Endothelial cell of umbilical vein (primary cell): ENCODE results near the gene ING1. TPM values are rescaled to one million over a fixed set of nuclear protein-coding genes. Genes with fewer than 3 reads are reported as not detected.

Experiments
- BruUV-seq: library from RNA; stranded (reverse); fragments of 400-500 nt; replicated peaks from 2 replicates; lab custom pipeline; 2021; lab: Mats Ljungman, UMichigan
- CTCF ChIA-PET: fragments of 300-600, 350-600 bp; sonication (Branson Sonifier 250); formaldehyde crosslinking; loops from one replicate; lab custom pipeline; 2021; ENCODE audit warnings: antibody characterized with exemption, inconsistent platforms; lab: Charles Lee
- POLR2A ChIA-PET: fragments of 300-600, 350-600 bp; sonication (Branson Sonifier 250); formaldehyde crosslinking; loops from one replicate; lab custom pipeline; 2021; ENCODE audit warnings: antibody characterized with exemption, inconsistent platforms; lab: Charles Lee
- DNase-seq: peaks from one replicate; pipeline ENCODE4 v3.0.0-alpha.2; 2011; ENCODE audit warnings: low read depth, low spot score
- FAIRE-seq: peaks from 2 replicates; lab custom pipeline; 2011; peaks lifted over from hg19 to GRCh38; lab: Jason Lieb, UNC
- H2AFZ ChIP-seq: 2 replicates; pipeline ENCODE4 v1.6.0; 2012; ENCODE audit warnings: low read depth, low read length, control low read depth, inconsistent platforms
- H3K27ac ChIP-seq: 2 replicates; pipeline ENCODE4 v1.5.1; 2011; ENCODE audit warnings: low read depth, mild to moderate bottlenecking, control low read depth, low read length, moderate library complexity; ENCODE audit not compliant: insufficient read depth
- H3K27me3 ChIP-seq, 2 experiments: 2 replicates each; pipeline versions ENCODE4 v1.6.0 to v1.6.1; 2011; ENCODE audit warnings: low read length in 2 of 2, mixed read lengths in 1 of 2; ENCODE audit not compliant: control insufficient read depth in 2 of 2, insufficient read depth in 2 of 2
- H3K36me3 ChIP-seq, 2 experiments: 2 replicates in 1 of 2; 3 replicates in 1 of 2; pipeline ENCODE4 v1.5.1; 2011; ENCODE audit warnings: low read length in 2 of 2, mild to moderate bottlenecking in 1 of 2, moderate library complexity in 1 of 2; ENCODE audit not compliant: control insufficient read depth in 2 of 2, insufficient read depth in 2 of 2; ENCODE audit errors: extremely low read depth in 1 of 2
- H3K4me1 ChIP-seq: 3 replicates; pipeline ENCODE4 v1.5.1; 2011; ENCODE audit warnings: mild to moderate bottlenecking, low read length; ENCODE audit not compliant: control insufficient read depth, insufficient read depth; ENCODE audit errors: extremely low read depth
- H3K4me2 ChIP-seq: 2 replicates; pipeline ENCODE4 v1.6.1; 2011; ENCODE audit warnings: low read length, control low read depth, mixed read lengths; ENCODE audit not compliant: insufficient read depth
- H3K4me3 ChIP-seq, 3 experiments: fragments of 200-600 bp in 1 of 3; sonication (generic), shearing (Covaris generic) in 1 of 3; replicated peaks in 1 of 3; 2 replicates each; pipeline ENCODE4 v1.5.1; 2011 to 2016; ENCODE audit warnings: control low read depth in 3 of 3, low read length in 3 of 3, mild to moderate bottlenecking in 2 of 3, inconsistent platforms in 1 of 3, low read depth in 1 of 3, moderate library complexity in 1 of 3; ENCODE audit not compliant: insufficient read depth in 1 of 3
- H3K79me2 ChIP-seq: 2 replicates; pipeline ENCODE4 v1.6.0; 2012; ENCODE audit warnings: low read length, inconsistent platforms; ENCODE audit not compliant: control insufficient read depth, insufficient read depth
- H3K9ac ChIP-seq: replicated peaks from 2 replicates; pipeline ENCODE3; 2011; ENCODE audit warnings: low read length, control low read depth; ENCODE audit not compliant: insufficient read depth; ENCODE audit errors: extremely low read depth
- H3K9me1 ChIP-seq: replicated peaks from 3 replicates; pipeline ENCODE4 v1.6.0; 2011; ENCODE audit warnings: mild to moderate bottlenecking, low read length; ENCODE audit not compliant: control insufficient read depth, insufficient read depth; ENCODE audit errors: extremely low read depth
- H3K9me3 ChIP-seq: replicated peaks from 2 replicates; pipeline ENCODE4 v1.5.1; 2012; ENCODE audit warnings: low read length, inconsistent platforms; ENCODE audit not compliant: control insufficient read depth, insufficient read depth
- H4K20me1 ChIP-seq: replicated peaks from 2 replicates; pipeline ENCODE3; 2011; ENCODE audit warnings: mild to moderate bottlenecking, low read length; ENCODE audit not compliant: control insufficient read depth, insufficient read depth; ENCODE audit errors: extremely low read depth
- EZH2 ChIP-seq: IDR thresholded peaks from 2 replicates; pipeline ENCODE4 v1.6.1; 2012; ENCODE audit warnings: borderline replicate concordance, low read depth, mild to moderate bottlenecking, moderate library complexity, low read length, inconsistent platforms; ENCODE audit not compliant: severe bottlenecking
- FOS ChIP-seq: IDR thresholded peaks from 2 replicates; pipeline ENCODE4 v1.6.1; 2011; ENCODE audit warnings: mild to moderate bottlenecking, low read length, moderate library complexity, borderline replicate concordance; ENCODE audit not compliant: insufficient read depth
- GATA2 ChIP-seq: IDR thresholded peaks from 2 replicates; pipeline ENCODE4 v1.7.0; 2011; ENCODE audit warnings: low read depth, mild to moderate bottlenecking, moderate library complexity, mixed read lengths, low read length; ENCODE audit not compliant: insufficient read length, insufficient read depth
- JUN ChIP-seq: IDR thresholded peaks from 2 replicates; pipeline ENCODE4 v1.6.1; 2011; ENCODE audit warnings: borderline replicate concordance, low read depth; ENCODE audit not compliant: insufficient read length, insufficient read depth
- MYC ChIP-seq: IDR thresholded peaks from one replicate; pipeline ENCODE4 v1.6.1; 2011; ENCODE audit warnings: mild to moderate bottlenecking, low read depth, low read length
- POLR2A ChIP-seq: IDR thresholded peaks from 2 replicates; pipeline ENCODE4 v1.6.1; 2012; ENCODE audit warnings: low read depth, mild to moderate bottlenecking, control low read depth, low read length
- POLR2AphosphoS5 ChIP-seq: IDR thresholded peaks from 2 replicates; pipeline ENCODE4 v1.6.1; 2012; ENCODE audit warnings: low read depth, mild to moderate bottlenecking, control low read depth, low read length, moderate library complexity; ENCODE audit not compliant: insufficient read depth
- dilution Hi-C: fragments of 300-500 bp; cut with MboI; formaldehyde crosslinking; loops from one replicate; pipeline ENCODE4 v1.15.0; 2019; ENCODE audit warnings: low sequenced_read_pairs; ENCODE audit not compliant: extremely low pct_ligation_motif_present
- intact Hi-C: fragments of 100-400 bp; cut with micrococcal nuclease; formaldehyde crosslinking; loops from one replicate; pipeline ENCODE4 v1.10.0; 2022
- polyA plus RNA-seq, 4 experiments: library from polyadenylated mRNA; depleted of rRNA in 3 of 4; stranded (reverse) in 3 of 4; unstranded in 1 of 4; fragments of >200 nt; gene quantifications; 2 replicates each; pipeline versions ENCODE4 v1.2.1 to v1.2.3, GENCODE V29; 2011 to 2012; ENCODE audit warnings: missing spikeins in 1 of 4
- total RNA-seq: library from RNA; stranded (reverse); gene quantifications from 2 replicates; pipeline ENCODE4 v1.2.3, GENCODE V29; 2021
- TF ChIP-seq, protein P1 (sequence below), 2 donors: IDR thresholded peaks; 1 replicate in 1 of 2; 2 replicates in 1 of 2; pipeline ENCODE4 v1.5.1; 2011; ENCODE audit warnings: low read length in 2 of 2, mild to moderate bottlenecking in 2 of 2, moderate library complexity in 2 of 2, control low read depth in 1 of 2, inconsistent platforms in 1 of 2, low read depth in 1 of 2; ENCODE audit not compliant: insufficient read depth in 1 of 2; ENCODE audit errors: extremely low read depth in 1 of 2
- TF ChIP-seq, protein P2 (sequence below): IDR thresholded peaks from 2 replicates; pipeline ENCODE4 v1.6.1; 2011; ENCODE audit not compliant: insufficient read depth, insufficient read length

The ING1 gene
- total and polyA plus RNA-seq, 2 donors (not counting 3 experiments of a cell fraction or from before 2014, with no cell fraction given): 10.4 to 10.9 TPM

DNA sequence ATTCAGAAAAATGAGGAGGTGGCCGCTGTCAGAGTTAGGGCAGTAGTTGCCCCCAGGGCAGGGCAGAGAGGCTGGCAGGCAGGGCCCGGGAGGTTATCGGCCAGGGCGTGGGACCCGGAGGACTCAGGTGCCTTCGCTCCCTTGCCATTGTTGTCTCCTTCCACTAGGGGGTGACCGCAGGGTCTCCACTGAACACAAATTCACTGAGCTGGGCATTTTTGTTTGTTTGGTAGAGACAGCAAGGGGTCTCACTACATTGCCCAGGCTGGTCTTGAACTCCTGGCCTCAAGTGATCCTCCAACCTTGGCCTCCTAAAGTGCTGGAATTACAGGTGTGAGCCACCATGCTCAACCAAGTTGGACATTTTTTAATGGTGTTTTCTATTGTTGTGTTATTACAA lies 32.6 kb upstream of the ING1 start:
- Histone ChIP-seq H3K79me2 (no peaks in the 10 kb centered on the region), H3K9ac (no peak overlapping the region), H3K9me3 (no peaks in the 10 kb centered on the region), H3K4me2 (no peak overlapping the region), H3K27me3 (no peaks in the 10 kb centered on the region), H4K20me1 (no peaks in the 10 kb centered on the region), H3K27ac (no peak overlapping the region), H3K9me1 (no peaks in the 10 kb centered on the region), H3K4me3 (no peak overlapping the region), H3K4me1 (no peaks in the 10 kb centered on the region), H3K36me3 (peaks cover 12 to 35% of the 10 kb centered on the region in 2 experiments), H2AFZ (no peak overlapping the region)
- intact Hi-C loops (loop anchor here (1.0 to 2.0 kb wide), 2 partner anchors 32 to 138 kb away; partner anchors contain the start of gene ING1), dilution Hi-C loops (no loop called here)
- no TSS peak for BruUV-seq
- ChIA-PET POLR2A (interaction anchor here (1.9 kb wide), 1 partner anchor 34 kb away, joined by 8 read pairs; no protein-coding TSS in a partner anchor), CTCF (interaction anchor here (0.6 to 1.7 kb wide), 19 partner anchors 9 to 234 kb away, joined by 3 to 7 read pairs (median 3); partner anchors contain the start of genes ANKRD10 and NAXD)
- FAIRE-seq: peak; percentile 54
- peak; percentile 20 for DNase-seq
- TF ChIP-seq, protein P1, sequence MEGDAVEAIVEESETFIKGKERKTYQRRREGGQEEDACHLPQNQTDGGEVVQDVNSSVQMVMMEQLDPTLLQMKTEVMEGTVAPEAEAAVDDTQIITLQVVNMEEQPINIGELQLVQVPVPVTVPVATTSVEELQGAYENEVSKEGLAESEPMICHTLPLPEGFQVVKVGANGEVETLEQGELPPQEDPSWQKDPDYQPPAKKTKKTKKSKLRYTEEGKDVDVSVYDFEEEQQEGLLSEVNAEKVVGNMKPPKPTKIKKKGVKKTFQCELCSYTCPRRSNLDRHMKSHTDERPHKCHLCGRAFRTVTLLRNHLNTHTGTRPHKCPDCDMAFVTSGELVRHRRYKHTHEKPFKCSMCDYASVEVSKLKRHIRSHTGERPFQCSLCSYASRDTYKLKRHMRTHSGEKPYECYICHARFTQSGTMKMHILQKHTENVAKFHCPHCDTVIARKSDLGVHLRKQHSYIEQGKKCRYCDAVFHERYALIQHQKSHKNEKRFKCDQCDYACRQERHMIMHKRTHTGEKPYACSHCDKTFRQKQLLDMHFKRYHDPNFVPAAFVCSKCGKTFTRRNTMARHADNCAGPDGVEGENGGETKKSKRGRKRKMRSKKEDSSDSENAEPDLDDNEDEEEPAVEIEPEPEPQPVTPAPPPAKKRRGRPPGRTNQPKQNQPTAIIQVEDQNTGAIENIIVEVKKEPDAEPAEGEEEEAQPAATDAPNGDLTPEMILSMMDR (IDR thresholded peaks at IDR 0.05; ENCODE audit: extremely low read depth in 1 of 2, insufficient read depth in 1 of 2, low read depth in 1 of 2, low read length in 2 of 2): peak; percentile 29 to 60
- TF ChIP-seq, protein P2, sequence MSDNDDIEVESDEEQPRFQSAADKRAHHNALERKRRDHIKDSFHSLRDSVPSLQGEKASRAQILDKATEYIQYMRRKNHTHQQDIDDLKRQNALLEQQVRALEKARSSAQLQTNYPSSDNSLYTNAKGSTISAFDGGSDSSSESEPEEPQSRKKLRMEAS: no peak

DNA sequence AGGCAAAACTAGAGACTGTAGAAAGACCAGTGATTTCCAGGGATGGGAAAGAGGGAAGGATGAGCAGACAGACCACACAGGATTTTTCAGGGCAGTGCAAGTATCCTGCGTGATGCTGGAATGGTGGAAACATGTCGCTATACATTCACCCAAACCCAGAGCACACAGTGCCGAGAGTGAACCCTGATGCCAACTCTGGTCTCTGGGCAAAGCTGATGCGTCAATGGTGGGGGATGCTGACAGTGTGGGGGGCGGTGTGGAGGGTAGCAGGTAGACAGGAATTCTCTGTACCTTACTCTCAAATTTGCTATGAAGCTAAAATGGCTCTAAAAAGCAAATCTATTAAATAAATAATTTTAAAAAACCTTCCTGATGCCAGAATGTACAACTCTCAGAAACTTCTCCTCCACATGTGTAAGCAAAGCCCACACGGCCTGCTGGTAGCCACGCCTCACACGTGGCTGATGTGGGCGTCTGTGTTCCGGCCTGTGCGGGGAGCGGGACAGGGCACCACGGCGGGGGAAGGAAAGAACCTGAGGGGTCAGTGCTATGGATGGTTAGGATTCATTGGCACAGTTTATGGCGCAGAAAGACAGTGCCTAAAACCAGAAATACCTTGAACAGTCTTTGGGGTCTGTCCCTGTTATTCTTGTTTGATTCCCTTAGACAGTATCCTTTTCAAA lies 31.5 kb upstream of the ING1 start:
- intact Hi-C loops: loop anchor here (1.0 to 2.0 kb wide), 2 partner anchors 31 to 137 kb away; partner anchors contain the start of gene ING1
- H4K20me1 ChIP-seq: no peaks in the 10 kb centered on the region
- no peak for FAIRE-seq
- CTCF ChIA-PET: interaction anchor here (1.5 to 1.6 kb wide), 3 partner anchors 35 to 233 kb away, joined by 3 to 6 read pairs (median 4); partner anchors contain the start of gene ANKRD10
- dilution Hi-C loops: no loop called here
- H3K79me2 ChIP-seq: no peaks in the 10 kb centered on the region
- H2AFZ ChIP-seq: no peak overlapping the region
- POLR2A ChIA-PET: interaction anchor here (1.9 kb wide), 1 partner anchor 33 kb away, joined by 8 read pairs; no protein-coding TSS in a partner anchor
- H3K36me3 ChIP-seq: peaks cover 14 to 26% of the 10 kb centered on the region in 2 experiments
- no peak overlapping the region for H3K27ac ChIP-seq
- no peaks in the 10 kb centered on the region for H3K9me1 ChIP-seq
- no peak overlapping the region for H3K4me3 ChIP-seq
- no peak overlapping the region for H3K4me2 ChIP-seq
- no peak for TF ChIP-seq POLR2A
- TF ChIP-seq POLR2AphosphoS5: no peak
- no peak for TF ChIP-seq MYC
- no peak for TF ChIP-seq FOS
- TF ChIP-seq, protein P2: no peak
- TF ChIP-seq GATA2: no peak
- no peak for TF ChIP-seq JUN
- no peak for TF ChIP-seq EZH2
- TF ChIP-seq, protein P1 (IDR thresholded peaks at IDR 0.05; ENCODE audit: extremely low read depth in 1 of 2, insufficient read depth in 1 of 2, low read depth in 1 of 2, low read length in 2 of 2): no peak
- no peaks in the 10 kb centered on the region for H3K27me3 ChIP-seq
- no peak for DNase-seq
- BruUV-seq: no TSS peak
- no peak overlapping the region for H3K9ac ChIP-seq
- no peaks in the 10 kb centered on the region for H3K9me3 ChIP-seq
- no peaks in the 10 kb centered on the region for H3K4me1 ChIP-seq
